Dendritic cell treated with granulocyte-macrophage colony-stimulating factor and Interleukin-4, amounts not matched to agents 40 ng/mL and 50 ng/mL, for 4 days (primary cell): ENCODE data around the gene NDUFA1.
"Not testable (repeated sequence)": the region's sequence is repeated elsewhere in the genome, so short reads cannot be mapped to it uniquely, and the experiment has no call there.

Experiments used
- H3K27ac Mint-ChIP-seq: one replicate; pipeline ENCODE4 v1.8.0; 2022; ENCODE audit warnings: mild to moderate bottlenecking, mixed read lengths
- H3K27me3 Mint-ChIP-seq: one replicate; pipeline ENCODE4 v1.8.0; 2022; ENCODE audit warnings: mild to moderate bottlenecking, mixed read lengths
- H3K36me3 Mint-ChIP-seq: one replicate; pipeline ENCODE4 v1.8.0; 2022; ENCODE audit warnings: low read depth, mixed read lengths
- H3K4me1 Mint-ChIP-seq: one replicate; pipeline ENCODE4 v1.8.0; 2022; ENCODE audit warnings: low read depth, mixed read lengths
- H3K4me3 Mint-ChIP-seq: one replicate; pipeline ENCODE4 v1.8.0; 2022; ENCODE audit warnings: mild to moderate bottlenecking, moderate library complexity, mixed read lengths
- H3K9me3 Mint-ChIP-seq: one replicate; pipeline ENCODE4 v1.8.0; 2022; ENCODE audit warnings: mixed read lengths
- intact Hi-C: fragments of 100-400 bp; cut with micrococcal nuclease; formaldehyde crosslinking; loops from one replicate; pipeline ENCODE4 v1.15.0; 2022

NDUFA1 gene

DNA sequence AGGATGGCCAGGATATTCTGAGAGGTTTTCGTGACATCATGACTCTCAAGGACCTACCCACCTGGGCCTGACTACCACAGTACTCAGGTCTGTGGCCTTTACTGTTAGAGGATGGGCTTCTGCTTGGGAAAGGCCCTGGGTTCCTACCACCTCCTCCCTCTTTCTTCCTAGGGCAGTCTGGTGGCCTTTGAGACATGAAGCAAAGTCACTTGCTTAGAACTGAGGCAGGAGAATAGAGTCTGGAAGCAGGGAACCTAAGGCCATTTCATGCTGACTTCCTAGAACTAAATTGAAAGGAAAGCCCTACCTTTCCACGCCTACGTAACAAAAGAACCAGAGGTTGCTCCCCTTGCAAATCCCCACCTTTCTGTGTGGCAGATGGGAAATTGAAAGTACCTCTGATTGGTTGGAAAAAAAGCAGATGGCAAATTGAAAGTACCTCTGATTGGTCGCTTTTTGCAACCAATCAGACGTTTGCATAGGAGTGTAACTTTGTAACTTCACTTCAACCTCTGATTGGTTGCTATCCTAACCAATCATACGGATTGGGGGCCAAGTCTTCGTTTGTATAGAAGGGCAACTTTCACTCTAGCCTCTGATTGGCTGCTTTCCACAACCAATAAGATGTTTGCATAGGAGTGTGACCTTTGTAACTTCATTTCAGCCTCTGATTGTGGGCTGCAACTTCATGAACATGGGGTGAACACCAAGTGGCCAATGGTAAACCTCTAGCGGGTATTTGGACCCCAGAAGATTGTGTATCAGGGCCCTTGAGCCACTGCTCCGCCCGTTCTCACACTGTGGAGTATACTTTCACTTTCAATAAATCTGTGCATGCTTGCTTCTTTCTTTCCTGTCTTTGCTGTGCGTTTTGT lies 14.2 kb downstream of the NDUFA1 start:
- intact Hi-C loops, result no loop called here
- Mint-ChIP-seq H3K27ac (no peak overlapping the region), H3K36me3 (no peaks in the 10 kb centered on the region), H3K9me3 (no peaks in the 10 kb centered on the region), H3K4me1 (peaks cover 7% of the 10 kb centered on the region), H3K27me3 (peaks cover 12% of the 10 kb centered on the region), H3K4me3 (no peak overlapping the region)

DNA sequence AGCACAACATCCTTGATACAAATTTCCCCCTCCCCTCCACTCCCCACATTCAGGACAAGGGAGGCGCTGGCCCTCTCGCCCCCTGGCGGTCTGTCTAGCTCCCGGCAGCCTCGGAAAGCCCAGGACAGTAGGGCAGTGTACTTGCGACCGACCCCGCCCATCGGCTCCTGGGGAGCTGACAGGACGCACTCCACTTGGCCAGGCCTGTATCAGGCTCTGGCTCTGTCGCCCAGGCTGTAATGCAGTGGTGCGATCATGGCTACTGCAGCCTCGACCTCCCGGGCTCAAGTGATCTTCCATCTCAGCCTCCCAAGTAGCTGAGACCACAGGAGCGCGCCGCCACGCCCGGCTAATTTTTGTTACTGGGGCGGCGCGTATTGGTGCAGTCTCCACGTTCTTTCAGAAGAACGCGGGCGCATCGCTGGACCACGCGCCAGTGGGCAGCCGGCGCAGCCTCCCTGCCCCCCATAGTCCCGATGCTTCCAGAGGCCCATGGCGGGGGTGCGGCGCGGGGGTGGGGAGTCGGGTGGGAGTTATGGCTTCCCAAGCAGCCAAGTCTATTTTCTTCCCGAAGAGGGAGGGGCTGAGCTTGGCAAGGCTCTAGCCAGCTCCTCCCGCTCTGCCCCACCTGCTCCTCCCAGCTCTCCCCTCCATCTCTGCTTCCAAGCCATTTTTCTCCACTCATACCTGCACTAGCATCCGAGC lies 16.2 kb downstream of the NDUFA1 start:
- Mint-ChIP-seq H3K4me1 (peaks cover 11% of the 10 kb centered on the region), H3K27ac (no peak overlapping the region), H3K27me3 (peaks cover 18% of the 10 kb centered on the region), H3K9me3 (no peaks in the 10 kb centered on the region), H3K36me3 (no peaks in the 10 kb centered on the region), H3K4me3 (peak overlapping the region; percentile 58)
- intact Hi-C loops, result no loop called here

DNA sequence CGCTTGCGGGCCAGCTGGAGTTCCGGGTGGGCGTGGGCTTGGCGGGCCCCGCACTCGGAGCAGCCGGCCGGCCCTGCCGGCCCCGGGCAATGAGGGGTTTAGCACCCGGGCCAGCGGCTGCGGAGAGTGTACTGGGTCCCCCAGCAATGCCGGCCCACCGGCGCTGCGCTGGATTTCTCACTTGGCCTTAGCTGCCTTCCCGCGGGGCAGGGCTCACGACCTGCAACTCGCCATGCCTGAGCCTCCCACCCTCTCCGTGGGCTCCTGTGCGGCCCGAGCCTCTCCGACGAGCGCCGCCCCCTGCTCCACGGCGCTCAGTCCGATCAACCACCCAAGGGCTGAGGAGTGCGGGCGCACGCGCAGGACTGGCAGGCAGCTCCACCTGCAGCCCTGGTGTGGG lies 19.0 kb downstream of the NDUFA1 start:
- H3K4me3 Mint-ChIP-seq, intact Hi-C loops: not testable (repeated sequence)
- peaks cover 13% of the 10 kb centered on the region for H3K4me1 Mint-ChIP-seq

DNA sequence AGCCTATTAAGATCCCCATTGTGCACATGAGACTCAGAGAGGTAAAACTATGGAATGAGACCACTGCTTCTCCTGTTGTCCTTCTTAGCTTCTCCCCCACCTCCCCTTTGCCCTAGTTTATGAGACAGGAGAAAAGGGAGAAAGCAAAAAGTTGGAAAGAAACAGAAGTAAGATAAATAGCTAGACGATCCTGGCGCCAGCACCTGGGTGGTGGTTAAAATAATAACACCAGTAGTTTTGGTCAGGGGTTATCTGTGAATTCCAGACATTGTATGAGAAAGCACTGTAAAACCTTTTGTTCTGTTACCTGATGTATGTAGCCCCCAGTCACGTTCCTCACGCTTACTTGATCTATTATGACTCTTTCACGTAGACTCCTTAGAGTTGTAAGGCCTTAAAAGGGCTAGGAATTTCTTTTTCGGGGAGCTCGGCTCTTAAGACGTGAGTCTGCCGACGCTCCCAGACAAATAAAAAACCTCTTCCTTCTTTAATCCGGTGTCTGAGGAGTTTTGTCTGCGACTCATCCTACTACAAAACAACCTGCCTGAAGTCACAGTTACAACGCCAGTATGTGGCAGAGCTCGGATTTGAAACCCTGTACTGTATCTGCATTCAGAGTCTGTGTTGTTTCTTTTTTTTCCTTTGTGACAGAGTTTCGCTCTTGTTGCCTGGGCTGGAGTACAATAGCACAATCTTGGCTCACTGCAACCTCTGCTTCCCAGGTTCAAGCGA lies 20.5 kb downstream of the NDUFA1 start:
- H3K36me3 Mint-ChIP-seq, H3K4me1 Mint-ChIP-seq, H3K4me3 Mint-ChIP-seq, H3K9me3 Mint-ChIP-seq, H3K27ac Mint-ChIP-seq, intact Hi-C loops: not testable (repeated sequence)
- peaks cover 19% of the 10 kb centered on the region for H3K27me3 Mint-ChIP-seq

More for the DNA sequence above, 19.0 kb downstream of the NDUFA1 start:
- peaks cover 18% of the 10 kb centered on the region for H3K27me3 Mint-ChIP-seq
- H3K27ac Mint-ChIP-seq, H3K9me3 Mint-ChIP-seq, H3K36me3 Mint-ChIP-seq: not testable (repeated sequence)

DNA sequence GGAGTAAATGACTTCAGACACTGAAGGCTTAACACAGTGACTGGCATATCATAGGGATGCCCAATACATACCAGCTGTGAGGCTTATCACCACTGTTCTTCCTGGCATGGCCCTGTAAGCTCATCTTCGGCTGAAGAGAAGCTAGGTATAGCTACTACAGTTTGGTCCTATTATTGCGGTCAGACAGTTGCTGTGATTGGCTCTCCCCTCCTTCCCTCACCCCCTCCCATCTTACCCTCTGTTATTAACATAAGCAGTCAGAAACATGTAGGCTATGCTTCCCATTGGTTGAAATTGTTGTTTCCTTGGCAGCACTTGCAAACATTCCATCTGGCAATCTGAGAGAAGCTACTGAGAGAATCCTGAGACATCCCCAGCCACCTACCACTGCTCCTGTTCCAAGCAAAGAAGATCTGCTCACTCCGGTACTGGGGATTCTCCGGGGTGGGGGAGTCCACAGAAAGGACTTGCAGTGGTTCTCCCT lies 24.3 kb downstream of the NDUFA1 start, which contains the start of gene AKAP14:
AKAP14 (plus strand) TSS at position 51 of the 484 bp plus-strand sequence. CDS start 7,331 bp downstream, outside the sequence.
- Mint-ChIP-seq H3K9me3 (no peaks in the 10 kb centered on the region), H3K27ac (no peak within 1 kb of the TSS), H3K36me3 (no peaks in the 10 kb centered on the region), H3K27me3 (peaks cover 6% of the 10 kb centered on the region), H3K4me1 (peaks cover 19% of the 10 kb centered on the region), H3K4me3 (no peak within 1 kb of the TSS)
- intact Hi-C loops, result no loop called here

GRCh38 chrX:119899125-119899524 lies 27.5 kb downstream of the NDUFA1 start:
- Mint-ChIP-seq H3K4me3 (peak overlapping the region; percentile 17), H3K9me3 (no peaks in the 10 kb centered on the region), H3K36me3 (no peaks in the 10 kb centered on the region), H3K4me1 (peaks cover 13% of the 10 kb centered on the region), H3K27me3 (peaks cover 2% of the 10 kb centered on the region), H3K27ac (peak overlapping the region; percentile 81)
- intact Hi-C loops, result no loop called here

DNA sequence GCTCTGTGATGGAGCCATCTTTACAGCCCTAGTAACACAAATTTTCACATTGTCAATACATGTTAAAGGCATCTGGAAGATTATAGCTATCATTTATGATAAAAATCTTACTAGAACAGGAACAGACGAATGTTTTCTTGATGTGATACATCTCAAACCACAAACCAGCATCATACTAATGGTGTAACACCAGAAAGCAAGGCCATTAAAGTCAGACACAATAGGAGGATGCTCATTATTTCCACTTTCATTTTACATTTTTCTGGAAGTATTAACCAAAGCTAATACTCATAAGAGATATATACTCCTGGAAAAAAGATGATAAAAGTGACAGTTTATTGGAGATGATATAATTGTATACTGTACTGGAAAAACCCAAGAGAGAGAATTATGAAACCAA lies 29.3 kb downstream of the NDUFA1 start:
- Mint-ChIP-seq H3K27me3 (peaks cover 2% of the 10 kb centered on the region), H3K36me3 (no peaks in the 10 kb centered on the region), H3K9me3 (no peaks in the 10 kb centered on the region), H3K27ac (no peak overlapping the region), H3K4me1 (peaks cover 20% of the 10 kb centered on the region), H3K4me3 (no peak overlapping the region)
- intact Hi-C loops, result no loop called here

DNA sequence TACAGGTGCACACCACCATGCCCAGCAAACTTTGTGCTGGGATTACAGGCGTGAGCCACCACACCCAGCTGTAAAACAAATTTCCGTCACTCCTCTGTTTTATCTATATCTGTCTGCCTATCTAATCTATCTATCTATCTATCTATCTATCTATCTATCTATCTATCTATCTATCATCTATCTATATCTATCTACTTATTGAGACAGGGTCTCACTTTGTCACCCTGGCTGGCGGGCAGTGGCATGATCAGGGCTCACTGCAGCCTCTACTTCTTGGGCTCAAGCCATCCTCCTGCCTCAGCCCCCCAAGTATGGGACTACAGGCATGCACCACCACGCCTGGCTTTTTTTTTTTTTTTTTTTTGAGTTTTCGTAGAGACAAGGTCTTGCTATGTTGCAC lies 44.7 kb downstream of the NDUFA1 start:
- Mint-ChIP-seq H3K4me3 (no peak overlapping the region), H3K4me1 (no peaks in the 10 kb centered on the region), H3K9me3 (no peaks in the 10 kb centered on the region), H3K27ac (no peak overlapping the region), H3K36me3 (no peaks in the 10 kb centered on the region), H3K27me3 (peaks cover 1% of the 10 kb centered on the region)
- intact Hi-C loops, result no loop called here

- H3K27me3 Mint-ChIP-seq, result no peaks in the 10 kb centered on the region
- intact Hi-C loops, result no loop called here
- no peaks in the 10 kb centered on the region for H3K9me3 Mint-ChIP-seq
- no peak overlapping the region for H3K4me3 Mint-ChIP-seq
- H3K4me1 Mint-ChIP-seq, result no peaks in the 10 kb centered on the region
- H3K36me3 Mint-ChIP-seq, result no peaks in the 10 kb centered on the region
- no peak overlapping the region for H3K27ac Mint-ChIP-seq
Observed at GRCh38 chrX:119917877-119918276, 46.2 kb downstream of the NDUFA1 start.

- Mint-ChIP-seq H3K9me3 (no peaks in the 10 kb centered on the region), H3K4me3 (no peak overlapping the region)
Observed at GRCh38 chrX:119919835-119920585, 48.4 kb downstream of the NDUFA1 start.

GRCh38 chrX:119922391-119922790 lies 50.8 kb downstream of the NDUFA1 start:
- intact Hi-C loops, H3K4me3 Mint-ChIP-seq, H3K27me3 Mint-ChIP-seq, H3K4me1 Mint-ChIP-seq, H3K9me3 Mint-ChIP-seq, H3K27ac Mint-ChIP-seq: not testable (repeated sequence)
- H3K36me3 Mint-ChIP-seq, result peaks cover 29% of the 10 kb centered on the region

More at GRCh38 chrX:119919835-119920585, 48.4 kb downstream of the NDUFA1 start:
- H3K27ac Mint-ChIP-seq, result no peak overlapping the region
- no peaks in the 10 kb centered on the region for H3K4me1 Mint-ChIP-seq
- peaks cover 7% of the 10 kb centered on the region for H3K36me3 Mint-ChIP-seq
- intact Hi-C loops, result no loop called here
- no peaks in the 10 kb centered on the region for H3K27me3 Mint-ChIP-seq
